ENCODE results near the gene IGLON5. TPM values are rescaled to one million over a fixed set of nuclear protein-coding genes. Genes with fewer than 3 reads are reported as not detected.

The IGLON5 gene
- total RNA-seq, 1 experiment from 2014 or later = not detected

DNA sequence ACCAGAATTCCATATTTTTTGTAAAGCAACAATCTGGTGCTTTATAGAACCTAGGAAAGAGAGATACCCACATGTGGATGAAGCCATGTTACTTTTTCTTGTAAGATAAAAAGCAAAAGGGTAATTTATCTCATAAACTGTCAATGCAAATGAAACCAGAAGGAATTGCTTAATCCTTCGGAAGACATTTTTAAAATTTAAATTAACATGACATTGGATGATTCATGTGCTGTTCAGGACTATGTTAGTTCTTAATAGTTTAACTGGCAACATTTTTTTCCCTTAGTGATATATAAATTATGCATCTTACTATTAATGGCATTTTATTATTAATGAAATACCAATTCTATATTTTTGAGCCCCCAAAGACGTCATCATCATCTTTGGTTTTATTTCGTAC is 25.8 kb upstream of the IGLON5 start:
- CTCF ChIA-PET = no interaction called here
- BruUV-seq (replicated peaks) = no TSS peak

More for the DNA sequence above, 25.8 kb upstream of the IGLON5 start:
- intact Hi-C loops (cut with micrococcal nuclease) = no loop called here
- Histone ChIP-seq H3K27ac (ENCODE audit: low read depth, low read length) (no peak overlapping the region), H3K4me2 (ENCODE audit: low read length) (no peak overlapping the region), H3K4me3 (replicated peaks in 1 of 2; ENCODE audit: low read depth in 1 of 2, low read length in 2 of 2) (no peak overlapping the region), H2AFZ (ENCODE audit: low read depth, low read length, poor library complexity, severe bottlenecking) (no peak overlapping the region), H3K27me3 (ENCODE audit: insufficient read depth, low read length) (peaks cover 32% of the 10 kb centered on the region), H3K79me2 (ENCODE audit: insufficient read depth, low read length) (no peaks in the 10 kb centered on the region), H3K36me3 (ENCODE audit: control insufficient read depth in 1 of 2, insufficient read depth in 2 of 2, low read length in 2 of 2) (no peaks in the 10 kb centered on the region), H3K9ac (ENCODE audit: low read length) (no peak overlapping the region), H3K9me2 (ENCODE audit: insufficient read depth) (no peaks in the 10 kb centered on the region), H3K4me1 (ENCODE audit: control insufficient read depth in 1 of 2, insufficient read depth in 2 of 2, low read length in 2 of 2) (no peaks in the 10 kb centered on the region), H3K9me3 (ENCODE audit: control insufficient read depth in 1 of 2, insufficient read depth in 1 of 2, low read depth in 1 of 2, low read length in 2 of 2) (no peaks in the 10 kb centered on the region), H4K20me1 (ENCODE audit: insufficient read depth) (no peaks in the 10 kb centered on the region)
- DNase-seq (ENCODE audit: low read depth, low spot score) (no peak), ATAC-seq (no peak)
- no peak for TF ChIP-seq CBX3 (IDR thresholded peaks at IDR 0.05; ENCODE audit: low read depth)
- TF ChIP-seq, protein P1, sequence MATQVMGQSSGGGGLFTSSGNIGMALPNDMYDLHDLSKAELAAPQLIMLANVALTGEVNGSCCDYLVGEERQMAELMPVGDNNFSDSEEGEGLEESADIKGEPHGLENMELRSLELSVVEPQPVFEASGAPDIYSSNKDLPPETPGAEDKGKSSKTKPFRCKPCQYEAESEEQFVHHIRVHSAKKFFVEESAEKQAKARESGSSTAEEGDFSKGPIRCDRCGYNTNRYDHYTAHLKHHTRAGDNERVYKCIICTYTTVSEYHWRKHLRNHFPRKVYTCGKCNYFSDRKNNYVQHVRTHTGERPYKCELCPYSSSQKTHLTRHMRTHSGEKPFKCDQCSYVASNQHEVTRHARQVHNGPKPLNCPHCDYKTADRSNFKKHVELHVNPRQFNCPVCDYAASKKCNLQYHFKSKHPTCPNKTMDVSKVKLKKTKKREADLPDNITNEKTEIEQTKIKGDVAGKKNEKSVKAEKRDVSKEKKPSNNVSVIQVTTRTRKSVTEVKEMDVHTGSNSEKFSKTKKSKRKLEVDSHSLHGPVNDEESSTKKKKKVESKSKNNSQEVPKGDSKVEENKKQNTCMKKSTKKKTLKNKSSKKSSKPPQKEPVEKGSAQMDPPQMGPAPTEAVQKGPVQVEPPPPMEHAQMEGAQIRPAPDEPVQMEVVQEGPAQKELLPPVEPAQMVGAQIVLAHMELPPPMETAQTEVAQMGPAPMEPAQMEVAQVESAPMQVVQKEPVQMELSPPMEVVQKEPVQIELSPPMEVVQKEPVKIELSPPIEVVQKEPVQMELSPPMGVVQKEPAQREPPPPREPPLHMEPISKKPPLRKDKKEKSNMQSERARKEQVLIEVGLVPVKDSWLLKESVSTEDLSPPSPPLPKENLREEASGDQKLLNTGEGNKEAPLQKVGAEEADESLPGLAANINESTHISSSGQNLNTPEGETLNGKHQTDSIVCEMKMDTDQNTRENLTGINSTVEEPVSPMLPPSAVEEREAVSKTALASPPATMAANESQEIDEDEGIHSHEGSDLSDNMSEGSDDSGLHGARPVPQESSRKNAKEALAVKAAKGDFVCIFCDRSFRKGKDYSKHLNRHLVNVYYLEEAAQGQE (IDR thresholded peaks at IDR 0.05; ENCODE audit: low read depth) = no peak
- no peak for TF ChIP-seq YY1 (IDR thresholded peaks at IDR 0.05; ENCODE audit: extremely low read depth, insufficient replicate concordance, low read depth, low read length)
- TF ChIP-seq ATF3 (IDR thresholded peaks at IDR 0.05) = no peak
- TF ChIP-seq FOSL1 (IDR thresholded peaks at IDR 0.05; ENCODE audit: low read depth) = no peak
- RAD21 ChIA-PET (ENCODE audit: low non-redundant PET in 1 of 2, low total read pairs in 2 of 2, uncharacterized antibody in 2 of 2, unreplicated experiment in 2 of 2) = no interaction called here
- POLR2A ChIA-PET = no interaction called here
